NOMO-1 treated with dmso at 0.1 percent for 144 hours (cell line): ENCODE results near the gene ZFHX3.

ENCODE experiments used
- DNase-seq: peaks from one replicate; lab custom pipeline; 2025; ENCODE audit not compliant: unreplicated experiment; lab: John Stamatoyannopoulos, UW

The ZFHX3 gene

DNA sequence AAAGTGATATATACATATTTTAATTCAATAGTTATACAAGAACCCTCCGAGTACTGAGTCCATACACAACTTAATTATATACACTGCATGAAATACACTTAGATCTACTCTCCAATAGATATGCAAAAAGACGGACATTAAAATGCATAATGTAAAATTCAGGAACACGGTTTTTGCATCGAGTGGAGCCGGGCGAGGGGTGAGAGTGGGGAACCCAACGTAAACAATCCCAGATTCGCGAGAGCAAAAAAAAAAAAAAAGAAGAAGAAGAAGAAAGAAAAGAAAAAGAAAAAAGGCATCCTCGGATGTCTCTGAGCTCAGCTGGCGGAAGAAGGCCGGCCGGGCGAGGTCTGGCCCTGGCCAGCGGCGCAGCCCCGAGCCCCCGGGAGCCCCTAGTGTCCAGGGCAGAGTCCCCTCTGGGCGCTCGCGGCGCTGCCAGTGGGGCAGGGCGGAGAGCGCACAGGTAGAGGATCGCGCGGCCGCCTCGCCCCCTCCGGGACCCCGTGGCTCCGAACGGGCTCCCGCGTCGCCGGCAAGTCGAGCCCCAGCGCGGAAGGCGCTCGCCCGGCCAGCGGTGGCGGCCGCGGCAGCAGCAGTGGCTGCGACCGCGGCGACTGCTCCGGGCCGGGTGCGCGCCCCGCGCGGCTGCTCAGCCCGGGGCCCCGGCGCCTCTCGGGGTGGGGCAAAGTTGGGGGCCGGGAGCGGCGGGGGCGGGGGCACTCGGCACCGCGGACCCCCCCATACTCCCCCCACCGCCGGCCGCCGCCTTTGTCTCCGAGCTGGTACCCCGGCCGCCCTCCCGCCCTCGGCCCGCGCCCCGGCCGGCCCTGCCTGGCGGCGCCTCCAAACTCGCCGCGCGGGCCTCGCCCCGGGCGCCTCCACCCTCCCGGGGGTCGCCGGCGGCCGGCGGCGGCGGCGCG, 9.6 kb upstream of the ZFHX3 start:
- no peak for DNase-seq

DNA sequence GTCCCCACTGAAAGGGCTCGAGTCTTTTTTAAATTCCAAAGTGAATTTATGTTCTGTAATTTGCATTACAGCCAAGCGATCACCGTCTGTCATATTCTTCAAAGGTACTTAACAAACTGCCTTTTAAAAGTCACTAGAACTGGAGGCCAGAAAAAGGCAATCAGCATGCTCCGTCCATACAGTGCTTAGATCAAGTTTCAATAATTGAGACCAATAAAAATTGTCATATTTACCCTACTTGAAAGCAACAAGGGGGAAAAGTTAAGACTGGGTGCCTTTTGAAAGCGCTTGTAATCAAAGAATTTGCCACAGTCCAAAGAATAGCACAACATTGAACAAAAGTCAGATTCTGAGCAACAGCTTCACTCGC, 9.0 kb upstream of the ZFHX3 start:
- DNase-seq: no peak

DNA sequence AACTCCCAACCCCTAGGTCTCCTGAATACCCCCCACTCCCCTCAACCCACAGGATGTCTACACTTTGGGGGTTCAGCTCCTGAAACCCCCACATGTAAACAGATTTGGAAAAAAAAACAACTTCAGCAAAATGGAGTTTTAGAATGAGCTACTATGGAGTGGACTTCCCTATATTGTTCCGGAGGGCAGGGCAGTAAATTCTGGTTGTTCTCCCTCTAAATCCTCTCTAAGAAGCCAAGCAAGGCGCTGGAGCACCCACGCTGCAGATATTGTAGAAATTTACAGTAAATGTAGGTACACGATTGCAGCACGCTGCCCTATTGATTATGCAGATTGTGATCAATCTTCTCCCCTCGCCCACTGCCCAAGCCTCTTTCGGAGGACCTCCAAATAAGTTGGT, 8.5 kb upstream of the ZFHX3 start:
- DNase-seq: no peak

- DNase-seq: no peak
These were observed 7.0 kb upstream of the ZFHX3 start for GRCh38 chr16:73054813-73055482.

- no peak for DNase-seq
These were observed 6.5 kb upstream of the ZFHX3 start for GRCh38 chr16:73054498-73054812.

GRCh38 chr16:73054125-73054484, 6.2 kb upstream of the ZFHX3 start:
- no peak for DNase-seq

DNA sequence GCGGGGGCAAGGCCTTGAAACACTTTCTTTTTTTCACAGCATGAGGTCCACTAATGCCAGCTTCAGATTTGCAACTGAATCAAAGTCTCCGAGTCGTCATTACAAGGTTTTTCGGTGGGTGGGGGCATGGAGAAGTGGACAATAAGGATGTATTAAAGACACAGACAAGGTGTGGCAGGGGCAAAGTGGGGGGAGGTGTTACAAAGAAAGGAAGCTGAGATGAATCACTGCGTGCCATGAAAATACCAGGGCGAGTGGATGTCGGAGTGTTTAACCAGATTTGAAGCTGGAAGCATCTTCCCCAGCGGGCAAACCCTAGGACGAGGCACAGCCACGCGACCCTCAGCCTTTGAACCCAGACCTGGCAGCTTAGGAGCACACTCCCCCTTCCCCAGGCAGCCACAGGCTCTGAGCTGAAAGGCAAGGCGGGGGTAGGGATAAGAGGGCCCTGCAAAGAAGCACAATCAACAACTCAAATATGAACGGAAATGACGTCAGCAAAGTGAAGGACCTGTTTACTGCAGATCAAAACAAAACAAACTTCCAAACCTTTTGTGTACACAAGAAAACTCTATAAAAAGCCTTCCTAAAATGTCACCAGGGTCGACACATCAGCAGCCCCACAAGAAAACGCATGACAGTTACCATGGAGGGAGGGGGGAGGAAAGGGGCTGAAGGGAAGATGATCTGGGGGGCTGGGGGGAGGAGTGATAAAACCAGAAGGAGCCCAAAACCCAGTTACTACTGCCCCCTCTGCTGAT, 5.6 kb upstream of the ZFHX3 start:
- DNase-seq: no peak

- no peak for DNase-seq
These were observed 5.1 kb upstream of the ZFHX3 start for GRCh38 chr16:73053038-73053363.

- DNase-seq: no peak
These were observed 4.6 kb upstream of the ZFHX3 start for GRCh38 chr16:73052576-73052975.

DNA sequence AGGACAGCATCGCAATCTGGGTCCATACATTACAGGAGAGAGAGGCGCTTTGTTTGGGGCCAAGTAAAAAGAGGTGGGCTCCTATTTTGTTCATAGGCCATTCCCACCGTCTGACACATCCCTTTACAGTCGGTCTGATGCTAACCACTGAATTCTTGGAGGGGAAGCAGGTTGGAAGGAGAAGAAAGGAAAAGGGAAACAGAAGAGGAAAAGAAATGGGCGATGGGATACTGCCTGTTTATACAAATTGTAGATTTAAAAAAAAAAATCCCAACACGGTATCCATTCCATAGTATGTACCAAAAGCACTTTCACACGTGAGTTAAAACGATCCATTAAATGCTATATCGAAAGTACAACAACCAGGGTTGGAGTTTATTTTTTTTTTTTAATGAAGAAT, 4.0 kb upstream of the ZFHX3 start:
- DNase-seq: no peak

GRCh38 chr16:73051226-73051625, 3.3 kb upstream of the ZFHX3 start:
- DNase-seq: no peak

- DNase-seq: no peak
These were observed 2.5 kb upstream of the ZFHX3 start for GRCh38 chr16:73050201-73051099.

DNA sequence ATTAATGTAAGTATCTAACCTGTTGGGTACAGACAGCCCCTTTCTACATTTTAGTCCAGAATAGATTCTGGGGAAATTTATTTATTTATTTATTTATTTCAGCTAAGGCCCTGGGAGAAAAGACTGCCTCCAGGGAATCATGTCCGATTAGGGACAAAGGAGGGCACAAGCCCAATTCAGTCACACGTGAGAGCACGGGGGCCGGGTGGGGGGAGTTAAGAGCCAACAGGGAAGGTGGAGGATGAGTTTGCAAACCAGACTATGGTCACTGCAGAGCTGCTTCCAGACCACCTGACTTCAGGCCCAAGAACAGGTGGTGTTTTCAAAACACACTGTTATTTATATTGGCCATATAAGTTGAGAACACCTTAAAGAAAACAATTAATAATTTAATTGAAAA, 1.6 kb upstream of the ZFHX3 start:
- no peak for DNase-seq

DNA sequence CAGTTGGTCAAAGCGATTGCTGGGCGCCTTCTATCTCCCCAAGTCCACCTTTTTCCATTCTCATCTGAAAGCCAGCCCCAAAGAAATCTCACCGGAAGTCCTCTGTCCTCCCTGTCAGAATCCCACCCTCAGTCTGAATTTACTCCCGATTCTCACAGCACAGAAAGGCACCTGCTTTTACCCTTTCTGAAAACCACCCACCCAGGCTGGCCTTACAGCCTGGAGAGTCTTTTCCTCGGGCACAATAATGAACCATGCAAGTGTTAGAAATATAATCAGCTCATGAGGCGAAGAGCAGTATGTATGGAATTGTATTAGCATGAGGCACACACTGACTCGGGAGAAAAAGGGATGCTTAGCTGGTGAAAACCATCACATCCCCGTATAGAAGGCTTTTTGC, 1.2 kb upstream of the ZFHX3 start:
- no peak for DNase-seq

GRCh38 chr16:73048292-73049080, 558 bp upstream of the ZFHX3 start:
- no peak for DNase-seq

- no peak for DNase-seq
These were observed 750 bp downstream of the ZFHX3 start for GRCh38 chr16:73047221-73047535.

- no peak for DNase-seq
These were observed 1.1 kb downstream of the ZFHX3 start for GRCh38 chr16:73046849-73047214.

- DNase-seq: no peak
These were observed 1.6 kb downstream of the ZFHX3 start for GRCh38 chr16:73046202-73046848.

DNA sequence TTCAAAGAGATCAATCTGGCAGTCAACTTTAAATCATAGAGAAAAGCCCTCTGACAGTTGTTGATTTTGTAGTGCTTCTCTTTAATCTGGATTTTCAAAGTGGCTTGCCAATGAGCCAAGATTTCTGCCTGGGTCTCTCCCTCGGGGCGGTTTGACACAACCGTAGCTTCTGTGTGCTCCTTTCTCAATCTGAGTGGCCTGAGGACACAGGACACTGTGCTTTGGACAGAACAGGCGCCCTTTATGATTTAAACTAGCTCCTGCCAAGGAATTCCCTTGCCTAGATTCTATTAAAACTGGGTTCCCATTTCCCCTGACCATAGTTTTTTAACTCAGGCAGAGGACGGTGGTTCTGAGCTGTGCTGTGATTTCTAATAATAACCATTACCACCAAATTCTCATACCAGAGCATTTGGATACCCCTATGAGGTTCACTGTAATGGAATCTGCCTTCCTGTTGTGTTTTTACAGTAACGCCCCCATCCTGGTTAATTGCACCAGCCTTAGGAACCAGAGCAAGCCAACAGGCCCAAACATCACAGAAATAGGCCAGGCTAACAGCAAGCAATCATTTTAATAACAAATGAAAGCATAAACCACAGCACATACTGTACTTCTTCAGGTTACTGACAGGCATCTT, 4.0 kb downstream of the ZFHX3 start:
- no peak for DNase-seq

DNA sequence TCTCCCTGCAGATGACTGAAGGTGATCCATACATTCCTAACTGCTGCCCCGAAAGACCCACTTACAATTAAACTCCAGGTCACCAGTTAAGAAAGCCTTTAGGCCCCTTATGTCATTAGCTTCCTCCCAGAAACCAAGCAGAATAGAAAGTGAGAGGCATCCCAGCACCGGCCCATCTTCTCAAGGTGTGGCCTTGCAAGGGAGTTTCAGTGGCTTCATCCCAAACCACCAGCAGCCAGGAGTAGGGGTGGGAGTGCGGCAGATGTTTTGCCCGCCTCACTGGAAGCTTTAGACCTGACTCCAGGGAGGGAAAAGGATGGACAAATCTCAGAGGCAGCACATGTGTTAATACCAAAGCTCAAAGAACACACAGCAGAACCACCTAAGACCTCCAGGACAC, 5.1 kb downstream of the ZFHX3 start:
- no peak for DNase-seq
